Daoy (cell line): Measurements from ENCODE around the gene GCNA. TPM values are rescaled to one million over a fixed set of nuclear protein-coding genes. Genes with fewer than 3 reads are reported as not detected.
"Not testable (repeated sequence)": the region's sequence is repeated elsewhere in the genome, so short reads cannot be mapped to it uniquely, and the experiment has no call there.

Experiments
- DNase-seq: peaks from one replicate; pipeline ENCODE4 v3.0.0-alpha.2; 2015; ENCODE audit warnings: low read depth
- total RNA-seq: library from RNA; depleted of rRNA; stranded (reverse); fragments of >200 nt; shearing (Covaris generic); gene quantifications from 2 replicates; pipeline ENCODE4 v1.2.3, GENCODE V29; 2014; rRNA removed

GCNA gene
- total RNA-seq, 1 experiment from 2014 or later = 0.29 TPM

- DNase-seq = no peak
Measured at GRCh38 chrX:71640002-71640401, 61.8 kb downstream of the GCNA start.

GRCh38 chrX:71644406-71644805 lies 66.2 kb downstream of the GCNA start:
- not testable (repeated sequence) for DNase-seq

GRCh38 chrX:71650333-71650969 lies 72.2 kb downstream of the GCNA start:
- no peak for DNase-seq

GRCh38 chrX:71652405-71652804 lies 74.2 kb downstream of the GCNA start:
- DNase-seq = peak; percentile 32

GRCh38 chrX:71653344-71653743 lies 75.1 kb downstream of the GCNA start:
- no peak for DNase-seq

GRCh38 chrX:71657267-71657666 lies 79.0 kb downstream of the GCNA start:
- DNase-seq = no peak

GRCh38 chrX:71659342-71659741 lies 81.1 kb downstream of the GCNA start:
- no peak for DNase-seq

- DNase-seq = no peak
Measured at GRCh38 chrX:71659959-71660358, 81.7 kb downstream of the GCNA start.

GRCh38 chrX:71660562-71661416 lies 82.6 kb downstream of the GCNA start:
- no peak for DNase-seq

- no peak for DNase-seq
Measured at GRCh38 chrX:71661919-71662318, 83.7 kb downstream of the GCNA start.

GRCh38 chrX:71662654-71663053 lies 84.4 kb downstream of the GCNA start:
- DNase-seq = peak; percentile 18

Other genes starting within 250 kb of the GCNA start
- 17.4 and 34.3 TPM in 2 replicates for gene TAF1, start 212.1 kb upstream of the GCNA start, total RNA-seq
- gene OGT, start 45.3 kb upstream of the GCNA start, total RNA-seq = 32.4 and 44.0 TPM in 2 replicates
- not detected in 2 replicates for gene CXCR3, start 40.1 kb downstream of the GCNA start, total RNA-seq
- gene CXorf49, start 139.8 kb downstream of the GCNA start, total RNA-seq = 0.57 TPM in 1 of 2 replicates, not detected in the other
- gene CXorf49B, start 184.9 kb downstream of the GCNA start, total RNA-seq = 0.57 TPM in 1 of 2 replicates, not detected in the other